Muscle layer of duodenum (tissue), 2 donors: Measurements from ENCODE around the gene SLC43A3.
"Not testable (repeated sequence)": the region's sequence is repeated elsewhere in the genome, so short reads cannot be mapped to it uniquely, and the experiment has no call there.

Experiments
- H3K27ac ChIP-seq: one replicate; pipeline ENCODE4 v1.7.0; 2013; ENCODE audit warnings: mild to moderate bottlenecking, low read length
- H3K27me3 ChIP-seq: one replicate; pipeline ENCODE4 v1.7.0; 2013; ENCODE audit warnings: low read depth, mild to moderate bottlenecking, control low read depth, low read length
- H3K36me3 ChIP-seq, 2 donors: one replicate each; pipeline ENCODE4 v1.7.0; 2013; ENCODE audit warnings: low read length in 2 of 2, control low read depth in 1 of 2, mild to moderate bottlenecking in 1 of 2; ENCODE audit not compliant: insufficient read depth in 2 of 2, control insufficient read depth in 1 of 2
- H3K4me1 ChIP-seq, 2 donors: one replicate each; pipeline ENCODE4 v1.7.0; 2013; ENCODE audit warnings: low read length in 2 of 2, mild to moderate bottlenecking in 2 of 2, control low read depth in 1 of 2, moderate library complexity in 1 of 2; ENCODE audit not compliant: insufficient read depth in 2 of 2, control insufficient read depth in 1 of 2
- H3K4me3 ChIP-seq, 2 donors: one replicate each; pipeline ENCODE4 v1.7.0; 2013; ENCODE audit warnings: low read length in 2 of 2, low read depth in 1 of 2, mild to moderate bottlenecking in 1 of 2
- H3K9me3 ChIP-seq, 2 donors: one replicate each; pipeline ENCODE4 v1.7.0; 2013; ENCODE audit warnings: low read length in 2 of 2, control low read depth in 1 of 2, mild to moderate bottlenecking in 1 of 2; ENCODE audit not compliant: control insufficient read depth in 1 of 2
- donor health status: healthy.

The SLC43A3 gene

GRCh38 chr11:57458410-57459163 is 31.7 kb upstream of the SLC43A3 start:
- no peak overlapping the region for H3K27ac ChIP-seq
- H3K9me3 ChIP-seq = no peaks in the 10 kb centered on the region
- peaks cover 21% of the 10 kb centered on the region for H3K27me3 ChIP-seq
- peaks cover 0 to 35% of the 10 kb centered on the region in 2 donors for H3K4me1 ChIP-seq
- no peaks in the 10 kb centered on the region for H3K36me3 ChIP-seq
- H3K4me3 ChIP-seq = peak overlapping the region; percentile 41 to 57

- Histone ChIP-seq H3K4me1 (peaks cover 0 to 35% of the 10 kb centered on the region in 2 donors), H3K4me3 (peak overlapping the region in 1 of 2 donors; percentile 57), H3K27ac (no peak overlapping the region), H3K36me3 (no peaks in the 10 kb centered on the region), H3K9me3 (no peaks in the 10 kb centered on the region), H3K27me3 (peaks cover 21% of the 10 kb centered on the region)
Observed at GRCh38 chr11:57458060-57458409, 31.1 kb upstream of the SLC43A3 start.

GRCh38 chr11:57457643-57458023 is 30.7 kb upstream of the SLC43A3 start:
- Histone ChIP-seq H3K4me3 (peak overlapping the region; percentile 14 to 57), H3K27me3 (peaks cover 21% of the 10 kb centered on the region)

GRCh38 chr11:57456960-57457642 is 30.2 kb upstream of the SLC43A3 start:
- Histone ChIP-seq H3K36me3 (no peaks in the 10 kb centered on the region), H3K27me3 (peaks cover 21% of the 10 kb centered on the region), H3K4me1 (peaks cover 0 to 35% of the 10 kb centered on the region in 2 donors), H3K27ac (no peak overlapping the region), H3K4me3 (peak overlapping the region in 1 of 2 donors; percentile 14), H3K9me3 (no peaks in the 10 kb centered on the region)

More at GRCh38 chr11:57457643-57458023, 30.7 kb upstream of the SLC43A3 start:
- Histone ChIP-seq H3K9me3 (no peaks in the 10 kb centered on the region), H3K4me1 (peaks cover 0 to 35% of the 10 kb centered on the region in 2 donors), H3K36me3 (no peaks in the 10 kb centered on the region), H3K27ac (no peak overlapping the region)

GRCh38 chr11:57453543-57454177 is 26.7 kb upstream of the SLC43A3 start:
- no peaks in the 10 kb centered on the region for H3K36me3 ChIP-seq
- H3K4me1 ChIP-seq = peaks cover 0 to 14% of the 10 kb centered on the region in 2 donors
- peaks cover 6% of the 10 kb centered on the region for H3K27me3 ChIP-seq
- H3K4me3 ChIP-seq = no peak overlapping the region
- H3K27ac ChIP-seq = no peak overlapping the region
- H3K9me3 ChIP-seq = no peaks in the 10 kb centered on the region

- Histone ChIP-seq H3K9me3 (no peaks in the 10 kb centered on the region), H3K36me3 (no peaks in the 10 kb centered on the region), H3K27me3 (no peaks in the 10 kb centered on the region), H3K4me3 (no peak overlapping the region), H3K27ac (no peak overlapping the region), H3K4me1 (no peaks in the 10 kb centered on the region)
Observed at GRCh38 chr11:57446055-57446454, 19.1 kb upstream of the SLC43A3 start.

- not testable (repeated sequence) for H3K4me1 ChIP-seq, H3K27ac ChIP-seq, H3K36me3 ChIP-seq, H3K9me3 ChIP-seq, H3K27me3 ChIP-seq, H3K4me3 ChIP-seq
Observed at GRCh38 chr11:57445122-57445394, 18.1 kb upstream of the SLC43A3 start.

GRCh38 chr11:57444362-57445121 is 17.6 kb upstream of the SLC43A3 start:
- Histone ChIP-seq H3K4me3 (no peak overlapping the region), H3K4me1 (no peaks in the 10 kb centered on the region), H3K36me3 (no peaks in the 10 kb centered on the region), H3K27me3 (no peaks in the 10 kb centered on the region), H3K9me3 (no peaks in the 10 kb centered on the region), H3K27ac (no peak overlapping the region)

- no peaks in the 10 kb centered on the region for H3K27me3 ChIP-seq
- no peak overlapping the region for H3K4me3 ChIP-seq
- no peaks in the 10 kb centered on the region for H3K36me3 ChIP-seq
- H3K9me3 ChIP-seq = no peaks in the 10 kb centered on the region
- H3K4me1 ChIP-seq = no peaks in the 10 kb centered on the region
- no peak overlapping the region for H3K27ac ChIP-seq
Observed at GRCh38 chr11:57440744-57441414, 14.0 kb upstream of the SLC43A3 start.

GRCh38 chr11:57439786-57440185 is 12.9 kb upstream of the SLC43A3 start:
- Histone ChIP-seq H3K9me3 (no peaks in the 10 kb centered on the region), H3K4me1 (peaks cover 0 to 4% of the 10 kb centered on the region in 2 donors), H3K27me3 (no peaks in the 10 kb centered on the region), H3K4me3 (no peak overlapping the region), H3K27ac (no peak overlapping the region), H3K36me3 (no peaks in the 10 kb centered on the region)
